Measurements from ENCODE around the gene TMEM260.

DNA sequence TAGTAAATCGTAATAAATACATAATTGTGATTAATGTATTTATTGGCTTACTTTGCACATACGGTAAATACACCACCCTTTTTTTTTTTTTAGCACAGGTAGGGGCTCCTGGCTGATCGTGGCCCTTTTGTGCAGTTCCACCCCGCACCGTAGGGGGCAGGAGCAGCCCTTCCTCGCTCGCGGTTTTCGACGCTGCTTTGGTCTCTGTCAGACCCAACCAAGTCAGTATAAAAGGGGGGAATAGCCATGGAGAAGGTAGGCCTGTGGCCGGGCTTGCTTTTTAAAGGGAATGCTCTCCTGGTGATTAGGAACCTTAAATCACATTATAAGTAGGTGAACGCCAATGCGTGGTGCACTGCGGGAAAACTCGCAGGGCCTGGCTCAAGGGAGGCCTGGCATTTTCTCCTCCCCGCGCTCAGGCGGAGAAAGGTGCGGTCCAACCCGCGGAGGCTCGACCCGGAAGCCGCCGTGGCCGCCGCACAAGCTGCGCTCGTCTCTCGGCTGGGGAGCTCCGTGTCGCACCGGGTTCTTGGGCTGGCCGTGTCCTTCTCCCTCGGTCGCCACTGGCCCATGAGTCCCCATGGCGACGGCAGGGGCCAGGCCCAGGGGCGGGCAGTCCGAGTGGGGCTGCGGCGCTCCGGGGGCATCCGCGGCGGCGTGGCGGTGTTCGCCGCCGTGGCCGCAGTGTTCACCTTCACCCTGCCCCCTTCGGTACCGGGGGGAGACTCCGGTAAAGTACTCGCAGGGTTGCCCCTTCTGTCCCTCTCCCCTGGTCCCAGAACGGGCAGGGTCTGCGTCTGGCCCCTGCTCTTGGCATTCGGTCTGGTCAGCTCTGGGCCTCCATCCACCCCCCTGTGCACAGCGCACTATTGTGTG is at the start of gene TMEM260:
- TF ChIP-seq, protein P1, sequence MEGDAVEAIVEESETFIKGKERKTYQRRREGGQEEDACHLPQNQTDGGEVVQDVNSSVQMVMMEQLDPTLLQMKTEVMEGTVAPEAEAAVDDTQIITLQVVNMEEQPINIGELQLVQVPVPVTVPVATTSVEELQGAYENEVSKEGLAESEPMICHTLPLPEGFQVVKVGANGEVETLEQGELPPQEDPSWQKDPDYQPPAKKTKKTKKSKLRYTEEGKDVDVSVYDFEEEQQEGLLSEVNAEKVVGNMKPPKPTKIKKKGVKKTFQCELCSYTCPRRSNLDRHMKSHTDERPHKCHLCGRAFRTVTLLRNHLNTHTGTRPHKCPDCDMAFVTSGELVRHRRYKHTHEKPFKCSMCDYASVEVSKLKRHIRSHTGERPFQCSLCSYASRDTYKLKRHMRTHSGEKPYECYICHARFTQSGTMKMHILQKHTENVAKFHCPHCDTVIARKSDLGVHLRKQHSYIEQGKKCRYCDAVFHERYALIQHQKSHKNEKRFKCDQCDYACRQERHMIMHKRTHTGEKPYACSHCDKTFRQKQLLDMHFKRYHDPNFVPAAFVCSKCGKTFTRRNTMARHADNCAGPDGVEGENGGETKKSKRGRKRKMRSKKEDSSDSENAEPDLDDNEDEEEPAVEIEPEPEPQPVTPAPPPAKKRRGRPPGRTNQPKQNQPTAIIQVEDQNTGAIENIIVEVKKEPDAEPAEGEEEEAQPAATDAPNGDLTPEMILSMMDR (IDR thresholded peaks at IDR 0.05; ENCODE audit: poor library complexity), result peak; percentile 73
- TF ChIP-seq EZH2 (IDR thresholded peaks at IDR 0.05; ENCODE audit: borderline replicate concordance), result no peak

Data from hepatocyte (in vitro differentiated cells).